G401.6 (cell line): ENCODE results near the gene CDC16.
A peak's percentile ranks its signal among the peaks of the same experiment; 100 is the strongest.

ENCODE experiments used
- FAIRE-seq: peaks from 2 replicates; lab custom pipeline; 2012; peaks lifted over from hg19 to GRCh38; lab: Jason Lieb, UNC

The CDC16 gene

DNA sequence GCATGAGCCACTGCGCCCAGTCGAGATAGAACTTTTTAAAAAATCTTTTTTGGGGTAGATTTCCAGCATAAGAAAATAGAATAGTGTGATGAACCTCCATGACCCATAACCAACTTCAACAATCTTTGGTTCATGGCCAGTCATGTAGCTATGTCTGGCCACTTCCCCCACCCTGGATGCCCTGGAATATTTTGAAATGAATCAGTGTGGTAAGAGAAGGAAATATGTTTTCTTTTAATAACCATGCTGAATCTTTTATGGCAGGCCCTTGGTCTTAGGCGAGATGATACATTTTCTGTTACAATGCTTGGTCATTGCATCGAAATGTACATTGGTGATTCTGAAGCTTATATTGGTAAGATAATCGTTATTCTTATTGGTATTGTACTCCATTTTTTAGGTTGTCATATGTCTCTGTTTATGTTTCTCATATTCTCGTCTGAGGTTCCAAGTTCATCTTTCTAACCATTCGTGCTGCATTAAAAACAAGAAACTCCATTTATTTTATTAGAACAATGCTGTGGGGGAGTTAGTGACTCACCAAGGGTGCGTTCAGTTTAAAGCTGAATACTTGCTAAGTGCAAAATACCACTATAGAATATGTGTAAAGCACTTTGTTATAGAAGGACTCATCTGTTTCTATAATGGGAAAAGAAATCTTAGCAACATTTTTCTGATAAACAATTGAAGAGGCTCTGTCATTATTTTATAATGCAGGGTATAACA lies 30.4 kb downstream of the CDC16 start:
- no peak for FAIRE-seq

DNA sequence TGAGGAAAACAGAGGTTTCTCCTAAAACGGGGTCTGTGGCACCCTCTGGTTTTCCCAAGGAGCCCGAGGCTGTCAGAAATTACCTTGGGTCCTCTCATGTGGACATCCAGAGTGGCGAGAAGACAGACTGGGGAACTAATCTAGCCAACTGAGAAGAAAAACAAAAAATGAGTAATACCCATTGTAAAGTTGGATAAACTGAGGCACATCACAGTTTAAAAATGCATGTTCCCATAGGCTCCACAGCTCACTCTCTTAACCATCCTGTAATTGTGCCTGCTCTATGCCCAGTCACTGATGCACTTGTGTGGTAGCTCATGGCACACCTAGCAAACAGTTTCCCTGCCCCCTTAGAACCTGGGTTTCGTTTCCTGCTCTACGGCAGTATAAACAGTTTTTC lies 31.5 kb downstream of the CDC16 start:
- FAIRE-seq = no peak

DNA sequence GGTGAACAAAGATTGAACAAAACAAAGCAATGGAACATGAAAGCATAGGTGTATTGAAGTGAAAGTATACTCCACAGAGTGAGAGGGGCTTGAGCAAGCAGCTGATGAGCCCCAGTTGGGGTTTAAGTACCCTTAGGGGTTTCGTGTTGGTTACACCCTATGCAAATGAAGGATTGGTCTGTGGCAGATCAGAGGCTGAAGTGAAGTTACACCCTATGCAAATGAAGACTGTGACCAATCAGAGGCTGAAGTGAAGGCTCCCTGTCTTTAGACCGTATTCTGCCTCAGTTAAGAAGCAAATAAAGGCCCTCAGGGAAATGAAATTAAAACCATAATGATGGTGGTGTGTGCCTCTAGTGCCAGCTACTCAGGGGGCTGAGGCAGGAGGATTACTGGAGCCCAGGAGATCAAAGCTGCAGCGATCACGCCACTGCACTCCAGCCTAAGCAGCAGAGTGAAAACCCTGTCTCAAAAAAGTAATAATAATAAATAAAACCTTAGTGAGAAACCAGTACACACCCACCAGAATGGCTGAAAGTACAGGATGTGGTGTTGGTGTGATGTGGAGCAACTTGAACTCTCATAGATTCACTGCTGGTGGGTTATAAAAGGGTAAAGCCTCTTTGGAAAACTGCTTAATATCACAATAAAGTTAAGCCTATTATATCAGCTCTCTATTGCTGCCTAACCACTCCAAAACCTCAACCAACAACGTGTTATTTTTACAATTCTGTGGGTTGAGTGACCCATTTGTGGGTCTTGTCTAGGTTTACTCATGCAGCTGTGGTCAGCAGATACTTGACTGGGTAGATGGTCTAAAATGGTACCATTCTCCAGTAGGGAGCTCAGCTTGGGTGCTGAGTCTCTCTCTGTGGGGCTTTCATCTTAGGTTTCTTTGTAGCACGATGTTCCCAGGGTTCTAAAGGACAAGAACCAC lies 33.9 kb downstream of the CDC16 start:
- FAIRE-seq = no peak

DNA sequence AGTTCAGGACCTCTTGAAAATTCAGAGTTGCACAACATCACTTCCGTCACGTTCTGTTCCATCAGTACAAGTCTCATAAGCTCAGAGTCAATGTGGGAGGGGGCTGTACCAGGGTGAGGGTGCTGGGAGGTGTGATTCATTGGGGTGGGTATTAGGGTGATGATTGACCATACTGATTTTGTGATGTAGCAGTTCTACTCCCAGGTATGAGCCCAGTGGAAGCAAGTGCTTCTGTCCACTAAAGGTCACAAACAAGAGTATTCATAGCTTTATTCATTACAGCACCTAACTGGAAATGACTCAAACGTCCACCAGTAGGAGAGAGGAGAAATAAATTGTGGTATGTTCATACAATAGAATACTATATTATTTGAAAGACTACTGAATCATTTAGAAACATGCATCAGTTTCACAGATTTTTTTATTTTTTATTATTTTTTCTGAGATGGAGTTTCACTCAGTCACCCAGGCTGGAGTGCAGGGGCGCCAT lies 34.6 kb downstream of the CDC16 start:
- FAIRE-seq = no peak

DNA sequence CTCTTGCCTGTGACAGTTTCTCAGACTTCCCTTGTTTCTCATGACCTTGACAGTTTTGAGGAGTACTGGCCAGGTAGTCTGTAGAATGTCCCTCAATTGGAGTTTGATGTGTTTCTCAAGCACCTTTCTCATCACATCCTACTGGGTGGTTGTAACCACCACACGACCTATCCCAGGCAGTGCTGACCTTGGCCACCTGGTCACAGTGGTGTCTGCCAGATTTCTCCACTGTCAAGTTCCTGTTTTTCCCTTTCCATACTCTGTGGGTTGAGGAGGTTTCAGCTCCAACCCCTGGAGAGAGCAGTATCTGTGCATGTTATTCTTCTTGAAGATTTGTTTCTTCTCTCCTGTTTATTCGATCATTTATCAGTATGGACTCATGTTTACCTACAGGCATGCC lies 38.3 kb downstream of the CDC16 start:
- no peak for FAIRE-seq

DNA sequence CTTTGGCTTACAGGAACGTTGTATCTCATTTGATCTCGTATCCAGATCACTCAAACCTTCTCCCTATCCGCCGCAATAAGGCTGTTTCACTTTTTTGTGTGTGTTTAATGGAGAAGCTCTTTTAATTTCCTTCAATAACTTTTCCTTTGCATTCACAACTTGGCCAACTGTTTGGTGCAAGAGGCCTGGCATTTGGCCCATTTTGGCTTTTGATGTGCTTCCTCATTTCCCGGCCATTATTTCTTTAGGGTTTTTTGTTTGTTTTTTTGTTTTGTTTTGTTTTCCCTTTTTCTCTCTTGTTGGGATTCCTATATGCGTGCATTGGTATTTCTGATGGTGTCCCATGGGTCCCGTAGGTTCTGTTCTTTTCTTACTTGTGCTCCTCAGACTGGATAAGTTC lies 40.6 kb downstream of the CDC16 start:
- no peak for FAIRE-seq

DNA sequence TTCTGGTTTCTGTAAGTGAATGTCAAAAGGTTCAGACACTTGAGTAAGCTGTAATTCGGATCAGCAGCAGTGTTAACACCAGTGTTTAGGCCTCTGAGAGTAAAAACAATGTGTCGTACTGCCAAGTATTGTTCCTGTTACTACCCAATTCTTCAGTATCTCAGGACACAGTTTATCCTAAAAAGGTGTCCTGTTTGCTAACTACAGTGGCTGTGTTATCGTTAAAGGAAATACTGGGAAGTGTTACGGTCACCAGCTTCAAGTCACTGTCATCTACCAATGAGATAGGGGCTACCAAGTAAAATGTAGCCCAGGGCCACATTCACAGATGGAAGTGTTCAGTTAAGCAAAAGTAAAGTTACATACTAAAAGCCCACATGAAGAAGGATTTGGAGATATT lies 44.4 kb downstream of the CDC16 start:
- no peak for FAIRE-seq

DNA sequence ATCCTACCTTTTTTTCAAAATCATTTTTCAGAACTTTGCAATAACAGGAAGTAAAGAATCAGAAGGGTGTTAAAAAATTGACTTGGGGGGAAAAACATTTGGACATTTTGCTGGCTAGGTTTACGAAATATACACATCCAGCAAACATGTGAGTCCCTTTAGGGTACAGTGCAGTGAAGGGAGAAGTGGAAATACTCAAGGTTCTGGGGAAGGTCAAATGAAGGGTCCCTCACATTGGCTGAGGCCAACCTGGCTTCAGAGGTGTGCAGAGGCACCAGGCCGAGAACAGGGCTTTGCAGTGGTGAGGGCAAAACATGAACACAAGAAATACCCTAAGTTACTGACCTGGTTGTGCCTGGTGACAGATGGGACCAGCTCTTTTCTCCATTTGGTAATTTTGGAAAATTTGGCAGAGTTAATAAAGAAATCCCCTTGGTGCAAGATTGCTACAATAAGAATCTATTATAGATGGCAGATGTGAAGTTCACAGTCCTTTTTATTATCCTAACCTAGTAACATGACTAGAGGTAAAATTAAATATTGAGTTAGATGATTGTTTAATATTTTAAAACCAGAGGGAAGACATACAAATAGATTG lies 45.2 kb downstream of the CDC16 start:
- no peak for FAIRE-seq

DNA sequence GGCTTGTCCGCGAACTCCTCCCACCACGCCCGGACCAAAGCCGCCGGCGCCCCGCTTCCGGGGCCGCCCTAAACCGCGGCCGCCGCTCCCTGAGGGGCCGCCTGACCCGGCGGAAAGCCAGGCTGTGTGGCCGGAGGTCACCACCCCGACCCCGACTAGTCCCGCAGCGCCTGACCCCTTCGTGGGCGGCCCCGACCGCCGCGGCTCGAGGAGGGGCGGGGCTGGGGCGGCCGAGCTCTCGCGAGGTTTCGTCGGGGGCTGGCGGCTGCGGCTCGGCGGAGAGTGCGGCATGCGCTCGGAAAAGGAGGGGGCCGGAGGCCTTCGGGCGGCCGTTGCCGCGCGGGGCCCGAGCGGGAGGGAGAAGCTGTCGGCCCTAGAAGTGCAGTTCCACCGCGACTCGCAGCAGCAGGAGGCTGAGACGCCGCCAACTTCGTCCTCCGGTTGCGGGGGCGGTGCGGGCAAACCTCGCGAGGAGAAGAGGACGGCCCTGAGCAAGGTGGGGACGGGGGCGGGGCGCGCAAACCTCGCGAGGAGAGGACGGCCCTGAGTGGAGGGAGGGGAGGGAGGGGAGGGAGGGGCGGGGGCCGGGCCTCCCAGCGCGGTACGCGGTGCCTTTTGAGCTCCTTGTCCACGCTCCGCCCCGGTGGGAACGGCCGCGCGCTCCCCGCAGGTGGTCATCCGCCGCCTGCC lies 46.8 kb downstream of the CDC16 start, which contains the start of gene UPF3A:
TSS of gene UPF3A (plus strand) at position 251 of the 690 bp plus-strand sequence. CDS start at position 290, 39 bp downstream.
- FAIRE-seq = no peak

DNA sequence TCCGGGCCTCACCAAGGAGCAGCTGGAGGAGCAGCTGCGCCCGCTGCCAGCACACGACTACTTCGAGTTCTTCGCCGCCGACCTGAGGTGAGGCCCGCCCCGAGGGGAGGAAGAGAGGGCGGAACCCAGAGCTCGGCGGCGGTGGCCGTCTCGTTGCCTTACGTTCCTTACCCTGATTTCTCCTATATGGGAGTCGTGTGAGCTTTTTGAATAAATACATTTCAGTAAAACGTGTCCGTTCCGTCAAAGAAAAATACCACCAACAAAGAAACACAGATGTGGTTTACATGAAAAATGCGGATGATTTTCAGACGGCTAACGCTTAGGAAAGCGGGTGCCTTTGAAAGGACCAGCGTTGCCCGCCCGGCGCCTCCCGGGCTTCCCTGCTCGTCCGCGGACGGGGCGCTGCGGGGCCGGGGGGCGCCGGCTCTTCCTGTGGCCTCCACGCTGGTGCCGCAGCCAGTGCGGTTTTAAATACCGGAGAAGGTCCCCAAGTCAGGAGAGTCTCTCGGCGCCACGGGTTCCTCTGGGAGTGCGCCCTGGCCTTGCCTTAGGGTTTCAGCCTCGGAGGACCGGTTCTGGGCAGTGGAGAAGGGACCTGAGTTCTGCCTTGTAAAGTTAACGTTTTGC lies 47.5 kb downstream of the CDC16 start:
- FAIRE-seq = peak; percentile 15

DNA sequence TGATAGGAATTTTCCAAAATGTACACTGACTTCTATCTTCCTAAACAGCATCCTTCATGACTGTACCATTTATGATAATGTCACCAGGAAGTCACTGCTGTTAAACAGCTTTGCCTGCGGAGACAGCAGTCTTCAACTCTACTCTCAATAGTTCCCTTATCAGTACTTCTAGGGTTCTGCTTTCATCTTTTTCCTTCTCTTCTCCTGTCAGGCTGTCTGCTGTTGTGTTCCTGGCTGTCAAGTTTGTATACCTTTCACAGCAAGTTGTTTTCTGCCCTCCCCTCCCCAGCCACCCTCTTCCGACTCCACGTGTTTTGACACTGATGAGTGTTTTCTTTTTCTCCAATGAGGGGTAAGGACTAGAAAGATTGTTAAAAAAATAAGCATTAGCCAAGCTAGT lies 48.9 kb downstream of the CDC16 start:
- no peak for FAIRE-seq

DNA sequence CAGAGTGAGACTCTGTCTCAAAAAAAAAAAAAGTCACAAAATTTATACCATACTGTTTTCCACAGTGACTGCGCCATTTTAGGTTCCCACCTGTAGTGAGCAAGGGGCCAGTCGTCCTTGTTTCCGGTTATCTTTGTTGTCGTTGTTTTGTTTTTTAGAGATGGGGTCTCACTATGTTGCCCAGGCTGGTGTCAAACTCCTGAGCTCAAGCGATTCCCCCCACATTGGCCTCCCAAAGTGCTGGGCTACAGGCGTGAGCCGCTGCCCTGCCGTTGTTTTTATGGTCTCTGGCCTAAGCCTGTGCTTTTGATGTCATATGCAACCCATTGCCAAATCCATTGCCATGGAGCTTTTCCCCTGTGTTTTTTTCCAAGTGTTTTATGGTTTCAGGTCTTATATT lies 50.0 kb downstream of the CDC16 start:
- no peak for FAIRE-seq

DNA sequence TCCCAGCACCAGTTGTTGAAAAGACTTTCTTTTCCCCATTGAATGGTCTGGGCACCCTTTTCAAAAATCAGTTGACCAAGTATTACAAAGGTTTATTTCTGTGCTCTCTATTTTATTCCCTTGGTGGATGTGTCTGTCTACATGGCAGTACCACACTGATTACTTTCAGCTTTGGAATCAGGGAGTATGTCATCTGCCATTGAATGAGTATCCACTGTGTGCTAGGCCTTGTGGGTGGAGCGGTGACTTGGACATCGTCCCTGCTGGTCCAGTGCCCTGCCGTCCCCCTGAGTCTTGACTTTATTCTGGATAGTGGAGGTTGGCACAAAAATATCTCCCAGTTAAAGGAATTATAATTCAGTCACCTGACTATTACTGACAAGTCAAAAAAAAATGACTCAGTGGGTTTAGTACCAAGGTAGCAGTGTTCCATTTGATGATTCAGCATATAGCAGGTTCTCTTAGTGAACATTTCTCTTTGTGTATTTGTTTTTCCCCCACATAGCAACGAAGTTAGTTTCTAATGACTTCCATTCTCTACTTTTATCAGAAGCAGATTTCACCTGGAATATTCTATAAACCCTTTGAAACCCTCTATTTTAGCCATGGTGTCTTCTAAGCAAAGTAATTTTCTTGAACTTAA lies 50.6 kb downstream of the CDC16 start:
- FAIRE-seq = no peak

DNA sequence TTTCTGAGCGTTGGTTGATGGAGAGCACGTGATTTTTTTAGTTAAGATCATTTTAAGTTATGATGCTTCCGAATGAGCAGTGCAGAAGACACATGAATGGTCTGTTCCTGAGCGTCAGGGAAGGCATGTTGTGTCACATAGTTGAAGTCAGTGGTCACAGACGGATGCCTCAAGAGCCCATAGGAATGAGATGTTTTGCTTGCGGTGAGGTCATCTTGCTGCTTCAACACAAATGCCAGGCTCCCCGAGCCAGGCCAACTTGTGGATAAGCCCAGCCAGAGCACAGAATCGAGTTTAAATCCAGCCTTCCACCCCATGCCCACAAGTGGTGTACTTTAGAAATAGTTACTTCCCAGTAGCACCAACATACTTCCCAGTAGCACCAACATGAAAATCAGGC lies 52.1 kb downstream of the CDC16 start:
- no peak for FAIRE-seq

DNA sequence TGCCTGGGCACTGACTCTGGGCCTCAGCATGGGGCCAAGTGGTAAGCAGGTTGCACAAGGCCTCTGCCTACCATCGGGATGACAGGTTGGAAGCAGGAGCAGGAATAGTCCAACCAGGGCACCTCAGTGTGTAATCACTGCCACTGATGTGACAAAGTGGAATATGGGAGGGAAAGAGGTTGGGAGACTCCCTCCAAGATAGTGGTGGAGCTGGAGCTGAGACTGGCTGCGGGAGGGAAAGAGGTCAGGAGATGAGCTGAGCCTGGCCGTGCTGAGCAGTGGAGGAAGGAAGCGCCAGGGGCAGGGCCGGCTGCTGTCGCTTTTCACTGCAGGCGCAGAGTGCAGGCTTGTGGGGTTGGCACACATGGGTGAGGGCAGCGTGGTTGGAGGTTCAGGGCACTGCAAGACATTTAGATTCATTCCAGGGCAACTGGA lies 53.5 kb downstream of the CDC16 start:
- FAIRE-seq = no peak

DNA sequence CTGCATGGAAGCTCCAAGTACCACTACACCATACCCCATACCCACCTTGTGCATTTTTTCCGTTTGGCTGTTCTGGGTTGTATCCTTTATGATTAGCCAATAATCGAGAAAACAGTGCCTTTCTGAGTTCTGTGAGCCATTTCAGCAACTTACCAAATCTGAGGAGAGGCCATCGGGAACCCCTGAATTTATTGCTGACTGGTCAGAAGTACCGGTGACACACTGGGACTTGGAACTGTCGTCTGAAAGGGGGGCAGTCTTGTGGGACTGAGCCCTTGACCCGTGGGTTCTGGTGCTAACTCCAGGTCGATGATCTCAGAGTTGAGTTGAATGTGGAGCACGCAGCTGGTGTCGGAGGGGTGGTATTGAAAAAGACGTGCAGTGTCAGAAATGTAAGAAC lies 61.8 kb downstream of the CDC16 start:
- no peak for FAIRE-seq

DNA sequence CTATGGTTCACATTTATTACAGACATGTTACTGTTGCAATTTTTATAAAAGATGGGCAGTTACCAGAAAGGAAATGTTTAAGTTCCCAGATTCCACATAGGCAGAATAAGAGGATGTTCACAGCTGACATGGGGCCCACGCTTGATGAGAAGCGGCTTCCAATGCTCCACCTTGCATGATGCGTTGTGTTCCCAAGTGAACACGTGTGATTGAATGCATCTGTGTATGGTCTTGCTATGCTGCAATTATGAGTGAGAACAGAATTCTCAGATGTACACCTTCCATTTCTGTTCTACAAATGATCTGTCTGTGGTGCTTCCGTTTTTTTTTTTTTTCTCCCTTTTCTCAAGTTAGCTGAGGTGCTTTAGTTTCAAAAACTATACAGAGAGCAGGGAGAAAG lies 62.2 kb downstream of the CDC16 start:
- FAIRE-seq = no peak

DNA sequence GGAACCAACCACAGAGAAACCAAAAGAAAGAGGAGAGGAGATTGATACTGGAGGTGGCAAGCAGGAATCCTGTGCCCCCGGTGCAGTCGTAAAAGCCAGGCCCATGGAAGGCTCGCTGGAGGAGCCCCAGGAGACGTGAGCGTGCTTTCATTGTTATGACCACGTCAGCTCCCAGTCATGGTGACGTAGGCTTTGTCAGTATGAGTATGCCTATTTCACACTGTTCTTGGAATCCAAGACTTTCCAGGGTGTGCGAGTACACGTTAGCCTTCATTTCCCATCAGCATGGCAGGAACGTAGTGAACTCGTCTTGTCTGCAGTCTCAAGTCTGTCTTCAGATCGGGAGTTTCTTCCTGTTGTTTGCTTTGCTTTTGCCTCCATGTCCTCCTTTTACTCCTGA lies 64.2 kb downstream of the CDC16 start:
- FAIRE-seq = no peak

DNA sequence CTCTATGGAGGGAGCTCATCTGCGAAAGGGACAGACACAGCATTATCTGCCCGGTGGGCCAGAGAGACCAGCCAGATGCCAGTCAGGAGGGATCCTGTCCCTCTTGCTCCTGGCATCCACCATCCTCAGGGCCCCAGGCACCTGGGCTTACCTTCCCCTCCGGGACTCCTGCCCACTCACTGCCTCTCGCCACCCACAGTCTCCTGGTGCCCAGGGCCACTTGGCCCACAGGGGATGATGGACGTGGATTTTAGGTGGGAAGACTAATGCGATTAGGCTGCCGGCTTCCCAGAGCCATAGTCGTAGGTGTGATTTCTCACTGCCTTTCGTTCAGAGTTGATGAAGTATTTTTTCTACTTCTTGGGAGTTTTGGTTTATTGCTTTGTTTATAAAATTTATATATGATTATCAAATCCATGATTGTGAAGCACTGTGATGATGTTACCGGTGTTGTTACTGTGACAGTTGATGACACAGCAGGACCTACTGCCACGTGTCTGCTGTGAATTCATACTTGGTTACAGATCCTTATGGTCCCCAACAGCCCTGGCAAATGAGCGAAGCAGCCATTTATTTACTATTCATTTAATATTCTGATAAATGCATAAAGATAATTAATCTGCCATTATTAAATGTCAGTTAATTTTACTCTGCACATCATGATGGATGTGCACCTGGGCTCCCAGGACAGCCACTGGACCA lies 65.1 kb downstream of the CDC16 start:
- FAIRE-seq = no peak

DNA sequence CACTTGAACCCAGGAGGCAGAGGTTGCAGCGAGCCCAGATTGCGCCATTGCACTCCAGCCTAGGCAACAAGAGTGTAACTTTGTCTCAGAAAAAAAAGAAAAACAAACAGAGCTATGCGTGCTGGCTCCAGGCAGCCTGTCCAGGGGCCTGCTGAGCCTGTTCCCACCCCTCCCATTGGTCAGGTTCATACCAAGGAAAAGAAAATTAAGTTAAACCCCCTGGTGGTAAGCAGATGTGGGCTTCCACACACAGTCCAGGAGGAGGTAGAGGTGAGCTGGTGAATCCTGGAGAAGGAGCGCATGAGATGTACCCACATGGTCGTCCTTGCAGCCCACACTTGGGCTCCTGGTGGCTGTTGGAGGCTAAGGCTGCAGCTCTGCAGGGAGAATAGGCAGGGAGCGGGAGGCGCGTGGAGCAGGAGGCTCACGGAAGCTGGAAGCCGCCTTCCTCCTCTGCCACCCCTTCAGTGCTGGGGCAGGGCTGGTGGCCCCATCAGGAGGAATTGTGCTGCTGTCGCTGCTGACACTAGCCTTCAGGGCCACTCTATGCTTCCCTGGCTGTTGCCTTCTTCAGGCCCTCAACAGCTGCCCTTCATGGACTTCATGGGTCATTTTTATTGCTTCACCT lies 69.1 kb downstream of the CDC16 start:
- no peak for FAIRE-seq
